ENCODE measurements around the gene FANK1. TPM values are rescaled to one million over a fixed set of nuclear protein-coding genes. Genes with fewer than 3 reads are reported as not detected.
A peak's percentile ranks its signal among the peaks of the same experiment; 100 is the strongest.
"Not testable (repeated sequence)": the region's sequence is repeated elsewhere in the genome, so short reads cannot be mapped to it uniquely, and the experiment has no call there.

Gene FANK1
- total and polyA plus RNA-seq, 5 donors = 0.37 to 1.0 (median 0.44) TPM

DNA sequence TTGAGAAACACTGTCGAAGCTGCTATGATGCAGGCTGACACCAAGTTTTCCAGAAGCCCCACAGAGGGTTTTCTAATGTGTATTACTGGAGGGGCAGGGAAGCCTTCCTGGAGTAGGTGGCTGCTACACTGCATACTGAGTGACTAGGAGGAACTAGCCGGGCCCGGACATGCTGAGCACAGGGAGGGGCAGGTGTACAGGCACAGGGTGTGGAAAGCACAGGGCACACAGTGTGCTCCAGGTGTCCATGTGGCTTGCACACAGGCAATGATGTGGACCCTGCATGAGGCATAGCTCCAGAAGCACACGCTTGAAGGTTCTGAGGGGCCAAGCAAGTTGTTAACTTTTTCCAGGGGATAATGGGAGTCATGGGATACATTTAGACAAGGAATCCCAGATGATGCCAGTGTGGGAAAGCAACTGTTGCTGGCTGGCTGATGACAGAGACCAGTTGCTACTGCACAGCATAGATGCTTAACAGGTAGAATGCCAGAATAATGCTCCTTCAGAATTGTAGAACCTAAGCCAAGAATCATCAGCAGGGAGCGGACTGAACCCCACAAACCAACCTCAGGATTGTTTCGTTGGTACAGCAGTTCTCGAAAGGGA, 29.8 kb upstream of the FANK1 start:
- no peak overlapping the region for H3K27ac ChIP-seq (ENCODE audit: low read length)
- no peaks in the 10 kb centered on the region for H3K4me1 ChIP-seq (ENCODE audit: control insufficient read depth, insufficient read depth, low read length)
- ATAC-seq (peak; percentile 25 to 47), DNase-seq (no peak)
- intact Hi-C loops (cut with DNase I) = loop anchor here in 1 of 4 donors (5.0 kb wide), 1 partner anchor 106 kb away; no protein-coding TSS in a partner anchor
- no peak overlapping the region for H3K4me3 ChIP-seq (ENCODE audit: low read length)
- WGBS = 98% methylated on average over 7 of the region's 7 CpGs
- no peaks in the 10 kb centered on the region for H3K9me3 ChIP-seq (ENCODE audit: control insufficient read depth, low read length)
- H3K27me3 ChIP-seq (ENCODE audit: control insufficient read depth, insufficient read depth) = no peaks in the 10 kb centered on the region

DNA sequence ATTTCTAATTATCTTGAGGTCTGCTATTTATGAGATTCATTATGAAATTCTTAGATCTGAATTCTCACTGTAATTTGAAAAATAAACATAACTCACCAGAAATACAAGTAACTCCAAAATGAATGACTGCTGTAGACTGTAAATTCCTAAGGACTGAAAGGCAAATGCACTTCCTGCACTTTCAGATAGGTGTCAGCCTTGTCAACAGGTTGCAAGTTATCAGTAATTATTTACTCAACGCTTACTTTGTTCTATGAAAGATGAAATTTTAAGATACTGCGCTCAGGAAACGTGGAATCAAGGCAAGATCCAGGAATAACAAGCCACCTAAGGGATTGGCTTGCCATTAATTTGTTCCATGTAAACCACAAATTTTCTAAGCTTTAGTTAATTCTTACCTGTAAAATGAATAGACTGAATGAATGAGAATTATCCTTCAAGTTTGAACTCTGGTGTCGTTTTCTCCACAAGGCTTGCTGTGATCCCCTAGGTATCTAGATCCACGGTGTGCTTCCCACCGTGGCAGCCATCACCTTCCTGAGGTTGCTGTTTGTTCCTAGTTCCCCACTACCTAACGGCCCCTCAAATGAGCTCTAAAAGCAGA, 27.9 kb upstream of the FANK1 start:
- Histone ChIP-seq H3K4me1 (ENCODE audit: control insufficient read depth, insufficient read depth, low read length) (no peaks in the 10 kb centered on the region), H3K27ac (ENCODE audit: low read length) (no peak overlapping the region), H3K9me3 (ENCODE audit: control insufficient read depth, low read length) (no peaks in the 10 kb centered on the region), H3K27me3 (ENCODE audit: control insufficient read depth, insufficient read depth) (no peaks in the 10 kb centered on the region), H3K4me3 (ENCODE audit: low read length) (no peak overlapping the region)
- intact Hi-C loops (cut with DNase I) = loop anchor here in 1 of 4 donors (5.0 kb wide), 1 partner anchor 104 kb away; no protein-coding TSS in a partner anchor
- DNase-seq = no peak
- 58% methylated on average over 7 of the region's 7 CpGs for WGBS
- ATAC-seq = no peak

DNA sequence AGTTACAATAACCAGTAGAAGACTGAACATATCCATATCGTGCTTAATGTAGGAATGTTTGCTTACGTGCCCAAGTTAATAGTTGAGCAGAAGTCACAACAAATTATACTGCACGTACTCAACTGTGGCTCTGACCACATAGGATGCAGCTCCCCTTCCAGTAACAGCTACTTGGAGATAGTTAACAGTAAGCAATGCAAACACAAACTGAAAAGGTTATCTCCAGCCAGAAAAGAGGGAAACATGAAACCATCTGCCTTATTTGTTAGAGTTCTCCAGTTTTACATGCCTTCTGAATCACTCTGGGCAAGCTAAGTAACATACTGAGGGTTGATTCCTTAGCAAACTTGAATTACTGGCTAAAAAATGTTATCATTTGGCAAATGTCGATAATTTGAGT, 25.0 kb upstream of the FANK1 start:
- intact Hi-C loops (cut with DNase I) = no loop called here
- ATAC-seq = no peak
- no peak overlapping the region for H3K4me3 ChIP-seq (ENCODE audit: low read length)

DNA sequence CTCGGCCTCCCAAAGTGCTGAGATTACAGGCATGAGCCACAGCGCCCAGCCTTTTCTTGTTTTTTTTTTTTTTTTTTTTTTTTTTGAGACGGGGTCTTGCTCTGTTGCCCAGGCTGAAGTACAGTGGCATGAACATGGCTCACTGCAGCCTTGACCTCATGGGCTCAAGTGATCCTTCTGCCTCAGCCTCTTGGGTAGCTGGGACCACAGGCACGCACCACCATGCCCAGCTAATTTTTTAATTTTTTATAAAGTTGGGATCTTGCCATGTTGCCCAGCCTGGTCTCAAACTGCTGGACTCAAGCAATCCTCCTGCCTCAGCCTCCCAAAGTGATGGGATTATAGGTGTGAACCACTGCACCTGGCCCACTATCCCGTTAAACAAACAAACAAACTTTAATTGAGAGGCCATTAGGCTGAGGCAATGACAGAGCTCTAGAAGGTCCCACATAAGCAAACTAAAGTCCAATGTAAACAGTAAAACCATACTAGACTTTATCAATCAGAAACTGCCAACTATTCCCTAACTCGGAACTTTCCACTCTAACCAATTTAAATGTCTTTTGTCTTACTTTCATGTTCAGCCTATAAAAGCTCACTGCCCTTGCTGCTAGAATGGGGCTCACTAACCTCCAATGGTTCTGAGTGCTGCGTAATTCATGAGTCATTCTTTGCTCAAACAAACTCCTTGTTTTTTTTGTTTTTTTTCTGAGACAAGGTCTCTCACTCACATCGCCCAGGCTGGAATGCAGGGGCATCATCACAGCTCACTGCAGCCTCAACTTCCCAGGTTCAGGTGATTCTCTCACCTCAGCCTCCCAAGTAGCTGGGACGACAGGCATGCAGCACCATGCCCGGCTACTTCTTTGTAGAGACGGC, 17.2 kb upstream of the FANK1 start:
- no peak overlapping the region for H3K27ac ChIP-seq (ENCODE audit: low read length)
- H3K9me3 ChIP-seq (ENCODE audit: control insufficient read depth, low read length) = no peaks in the 10 kb centered on the region
- intact Hi-C loops (cut with DNase I) = no loop called here
- H3K4me1 ChIP-seq (ENCODE audit: control insufficient read depth, insufficient read depth, low read length) = peaks cover 8% of the 10 kb centered on the region
- H3K4me3 ChIP-seq (ENCODE audit: low read length) = no peak overlapping the region
- H3K27me3 ChIP-seq (ENCODE audit: control insufficient read depth, insufficient read depth) = no peaks in the 10 kb centered on the region
- ATAC-seq (no peak), DNase-seq (no peak)
- WGBS = 87% methylated on average over 11 of the region's 11 CpGs

More for the DNA sequence above, 25.0 kb upstream of the FANK1 start:
- H3K9me3 ChIP-seq (ENCODE audit: control insufficient read depth, low read length) = no peaks in the 10 kb centered on the region
- no peak overlapping the region for H3K27ac ChIP-seq (ENCODE audit: low read length)
- 70% methylated on average over 4 of the region's 4 CpGs for whole genome bisulfite sequencing
- no peaks in the 10 kb centered on the region for H3K27me3 ChIP-seq (ENCODE audit: control insufficient read depth, insufficient read depth)
- H3K4me1 ChIP-seq (ENCODE audit: control insufficient read depth, insufficient read depth, low read length) = no peaks in the 10 kb centered on the region
- DNase-seq = no peak

DNA sequence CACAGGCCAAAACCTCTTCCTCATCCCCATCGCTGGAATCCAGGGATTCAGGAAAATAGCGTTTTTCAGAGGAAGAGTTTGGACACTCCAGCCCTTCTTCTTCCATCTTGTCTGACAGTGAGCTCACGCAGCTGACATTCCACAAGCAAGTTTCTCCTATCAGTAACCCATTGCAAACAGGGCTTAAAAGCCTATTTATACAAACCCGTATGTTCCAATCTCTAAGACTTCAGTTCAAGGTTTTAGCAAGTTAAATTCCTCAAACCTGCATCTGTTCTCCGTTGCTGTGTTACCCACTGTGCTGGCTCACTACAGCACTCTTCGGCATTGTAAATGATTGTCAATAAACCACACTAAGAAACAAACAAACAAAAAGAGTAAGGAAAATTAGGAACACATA, 15.6 kb upstream of the FANK1 start:
- no peak for ATAC-seq
- H3K4me3 ChIP-seq (ENCODE audit: low read length) = peak overlapping the region; percentile 15
- WGBS = 47% methylated on average over 6 of the region's 6 CpGs

DNA sequence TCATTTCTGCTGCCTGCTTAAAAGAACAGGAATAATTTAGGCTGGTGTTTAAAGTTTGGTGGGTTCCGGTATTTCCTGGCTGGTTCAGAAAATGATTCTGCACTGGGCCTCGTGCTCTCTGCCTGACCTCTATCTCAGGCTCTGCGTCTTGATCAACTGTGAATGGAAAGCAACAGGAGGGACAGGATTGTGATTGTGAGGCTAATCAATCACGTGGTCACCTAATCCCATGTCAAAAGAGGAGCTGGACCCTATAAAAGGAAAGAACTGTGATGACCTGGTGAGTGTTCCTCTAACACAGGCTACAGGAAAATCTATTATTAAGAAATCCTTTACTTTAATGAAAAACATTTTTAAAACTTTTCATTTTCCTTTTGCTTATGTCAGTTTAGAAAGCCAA, 15.2 kb upstream of the FANK1 start, which contains the start of gene DHX32:
DHX32 (minus strand) TSS at position 101 of the 400 bp plus-strand sequence. CDS start 468 bp downstream, outside the sequence.
- Histone ChIP-seq H3K27ac (ENCODE audit: low read length) (peak within 1 kb of the TSS; percentile 58), H3K4me1 (ENCODE audit: control insufficient read depth, insufficient read depth, low read length) (peaks cover 10% of the 10 kb centered on the region), H3K9me3 (ENCODE audit: control insufficient read depth, low read length) (no peaks in the 10 kb centered on the region), H3K27me3 (ENCODE audit: control insufficient read depth, insufficient read depth) (no peaks in the 10 kb centered on the region), H3K4me3 (ENCODE audit: low read length) (peak within 1 kb of the TSS; percentile 15)
- DNase-seq = no peak
- WGBS = 47% methylated on average over 4 of the region's 4 CpGs
- intact Hi-C loops (cut with DNase I) = no loop called here
- peak; percentile 32 to 45 for ATAC-seq

More for the DNA sequence above, 15.6 kb upstream of the FANK1 start:
- H3K9me3 ChIP-seq (ENCODE audit: control insufficient read depth, low read length) = no peaks in the 10 kb centered on the region
- no peak for DNase-seq
- intact Hi-C loops (cut with DNase I) = no loop called here
- peaks cover 8% of the 10 kb centered on the region for H3K4me1 ChIP-seq (ENCODE audit: control insufficient read depth, insufficient read depth, low read length)
- no peaks in the 10 kb centered on the region for H3K27me3 ChIP-seq (ENCODE audit: control insufficient read depth, insufficient read depth)
- peak overlapping the region; percentile 52 for H3K27ac ChIP-seq (ENCODE audit: low read length)

DNA sequence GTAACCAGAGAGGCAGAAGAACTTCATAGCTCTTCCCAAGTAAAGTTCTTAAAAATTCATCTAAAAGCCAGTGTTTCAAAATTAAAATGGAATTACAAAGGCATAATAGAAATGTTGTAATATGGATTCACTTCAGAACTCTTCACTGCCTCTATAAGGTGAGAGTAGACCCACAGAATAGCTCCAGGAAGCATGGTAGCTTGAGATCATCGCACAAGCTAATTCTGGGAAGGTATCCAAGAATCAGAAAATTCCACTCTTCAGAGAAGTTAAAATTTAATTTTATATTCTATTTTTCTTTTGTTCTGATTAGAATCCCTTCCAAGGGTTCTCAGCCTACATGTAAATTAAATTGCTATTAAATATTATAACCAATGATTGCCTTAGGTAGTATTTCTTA, 13.8 kb upstream of the FANK1 start:
- 64% methylated on average over 1 of the region's 1 CpG for WGBS

DNA sequence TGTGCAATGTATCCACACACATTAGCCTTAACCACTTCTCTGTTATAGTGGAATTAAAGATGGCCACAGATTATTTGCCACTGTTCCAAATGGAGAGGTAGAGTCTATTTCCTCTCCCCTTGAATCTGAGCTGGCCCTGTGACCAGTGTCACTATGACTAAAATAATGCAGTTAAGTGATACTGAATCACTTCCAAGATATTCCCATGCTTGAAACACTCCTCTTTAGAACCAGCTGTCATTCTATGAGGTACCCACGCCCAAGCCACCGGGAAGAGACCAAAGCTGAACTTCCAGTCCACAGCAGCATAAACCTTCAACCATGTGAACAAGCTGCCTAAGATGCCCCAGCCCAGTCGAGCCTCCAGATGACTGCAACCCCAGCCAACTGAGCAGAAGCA, 13.2 kb upstream of the FANK1 start:
- no peaks in the 10 kb centered on the region for H3K27me3 ChIP-seq (ENCODE audit: control insufficient read depth, insufficient read depth)
- peak; percentile 24 to 37 for ATAC-seq
- peak overlapping the region; percentile 77 for H3K27ac ChIP-seq (ENCODE audit: low read length)
- no peak for DNase-seq
- no peak overlapping the region for H3K4me3 ChIP-seq (ENCODE audit: low read length)
- intact Hi-C loops (cut with DNase I) = no loop called here
- no peaks in the 10 kb centered on the region for H3K9me3 ChIP-seq (ENCODE audit: control insufficient read depth, low read length)
- H3K4me1 ChIP-seq (ENCODE audit: control insufficient read depth, insufficient read depth, low read length) = peaks cover 10% of the 10 kb centered on the region
- WGBS = 76% methylated on average over 3 of the region's 3 CpGs

More for the DNA sequence above, 13.8 kb upstream of the FANK1 start:
- Histone ChIP-seq H3K9me3 (ENCODE audit: control insufficient read depth, low read length) (no peaks in the 10 kb centered on the region), H3K4me3 (ENCODE audit: low read length) (no peak overlapping the region), H3K27ac (ENCODE audit: low read length) (no peak overlapping the region), H3K27me3 (ENCODE audit: control insufficient read depth, insufficient read depth) (no peaks in the 10 kb centered on the region), H3K4me1 (ENCODE audit: control insufficient read depth, insufficient read depth, low read length) (peaks cover 10% of the 10 kb centered on the region)
- ATAC-seq (no peak), DNase-seq (no peak)
- intact Hi-C loops (cut with DNase I) = no loop called here

DNA sequence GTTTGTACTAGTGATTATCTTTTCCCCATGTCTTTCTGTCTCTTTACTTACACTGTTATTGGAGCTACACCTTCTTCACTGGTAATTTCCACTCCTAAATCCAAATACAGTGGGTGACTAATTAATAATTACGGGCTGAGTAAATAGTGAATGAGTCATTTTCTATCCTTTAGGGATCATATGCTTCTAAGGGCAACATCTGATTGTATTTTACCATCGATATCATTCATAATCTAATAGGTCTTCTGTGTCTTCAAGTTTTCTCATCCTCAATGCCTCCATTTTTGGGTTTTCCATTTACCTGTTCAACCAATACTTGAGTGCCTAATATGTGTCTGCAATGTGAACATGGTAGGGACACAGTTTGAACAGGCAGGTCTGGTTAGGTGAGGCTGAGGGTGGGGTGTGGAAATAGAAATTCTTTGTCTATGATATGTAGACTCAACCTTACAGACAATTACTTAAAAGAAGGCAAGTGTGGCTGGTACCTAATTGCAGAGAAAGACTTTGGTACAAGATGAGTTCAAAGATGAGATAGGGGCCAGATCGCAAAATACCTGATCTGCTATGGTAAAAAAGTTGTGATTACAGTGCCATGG, 9.4 kb upstream of the FANK1 start:
- Histone ChIP-seq H3K27ac (ENCODE audit: low read length) (no peak overlapping the region), H3K4me3 (ENCODE audit: low read length) (no peak overlapping the region), H3K4me1 (ENCODE audit: control insufficient read depth, insufficient read depth, low read length) (peaks cover 6% of the 10 kb centered on the region), H3K27me3 (ENCODE audit: control insufficient read depth, insufficient read depth) (no peaks in the 10 kb centered on the region), H3K9me3 (ENCODE audit: control insufficient read depth, low read length) (no peaks in the 10 kb centered on the region)
- ATAC-seq (no peak), DNase-seq (no peak)
- 87% methylated on average over 3 of the region's 3 CpGs for WGBS
- intact Hi-C loops (cut with DNase I) = no loop called here

DNA sequence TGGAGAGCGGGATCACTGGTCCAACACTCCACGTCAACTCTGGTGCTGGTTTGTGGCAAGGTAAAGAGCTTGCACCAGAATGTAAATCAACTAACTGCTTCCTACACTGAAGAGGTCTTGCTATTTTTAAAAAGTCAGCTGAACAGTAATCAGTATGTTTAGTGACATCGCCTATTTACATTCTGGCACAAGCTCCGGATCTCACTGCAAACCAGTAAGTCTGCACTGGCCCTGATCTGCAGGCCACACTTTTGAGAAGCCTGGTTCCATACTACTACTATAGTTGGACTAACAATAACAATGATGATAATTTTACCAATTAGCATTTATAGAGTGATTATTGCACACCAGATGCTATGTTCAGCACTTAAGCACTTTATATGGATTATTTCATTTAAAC, 6.9 kb upstream of the FANK1 start:
- H3K27ac ChIP-seq (ENCODE audit: low read length); DNase-seq; H3K4me3 ChIP-seq (ENCODE audit: low read length); intact Hi-C loops (cut with DNase I); H3K9me3 ChIP-seq (ENCODE audit: control insufficient read depth, low read length); H3K27me3 ChIP-seq (ENCODE audit: control insufficient read depth, insufficient read depth); H3K4me1 ChIP-seq (ENCODE audit: control insufficient read depth, insufficient read depth, low read length): not testable (repeated sequence)
- WGBS = 73% methylated on average over 4 of the region's 4 CpGs
- ATAC-seq = peak in 1 of 2 donors; percentile 47

Measured in right cardiac atrium (tissue), 5 donors.